Measurements from ENCODE around the gene PPP6R2. TPM values are rescaled to one million over a fixed set of nuclear protein-coding genes. Genes with fewer than 3 reads are reported as not detected.
A peak's percentile ranks its signal among the peaks of the same experiment; 100 is the strongest.

Gene PPP6R2
- total RNA-seq, 4 donors from 2014 or later: 82.8 to 201 (median 111) TPM

DNA sequence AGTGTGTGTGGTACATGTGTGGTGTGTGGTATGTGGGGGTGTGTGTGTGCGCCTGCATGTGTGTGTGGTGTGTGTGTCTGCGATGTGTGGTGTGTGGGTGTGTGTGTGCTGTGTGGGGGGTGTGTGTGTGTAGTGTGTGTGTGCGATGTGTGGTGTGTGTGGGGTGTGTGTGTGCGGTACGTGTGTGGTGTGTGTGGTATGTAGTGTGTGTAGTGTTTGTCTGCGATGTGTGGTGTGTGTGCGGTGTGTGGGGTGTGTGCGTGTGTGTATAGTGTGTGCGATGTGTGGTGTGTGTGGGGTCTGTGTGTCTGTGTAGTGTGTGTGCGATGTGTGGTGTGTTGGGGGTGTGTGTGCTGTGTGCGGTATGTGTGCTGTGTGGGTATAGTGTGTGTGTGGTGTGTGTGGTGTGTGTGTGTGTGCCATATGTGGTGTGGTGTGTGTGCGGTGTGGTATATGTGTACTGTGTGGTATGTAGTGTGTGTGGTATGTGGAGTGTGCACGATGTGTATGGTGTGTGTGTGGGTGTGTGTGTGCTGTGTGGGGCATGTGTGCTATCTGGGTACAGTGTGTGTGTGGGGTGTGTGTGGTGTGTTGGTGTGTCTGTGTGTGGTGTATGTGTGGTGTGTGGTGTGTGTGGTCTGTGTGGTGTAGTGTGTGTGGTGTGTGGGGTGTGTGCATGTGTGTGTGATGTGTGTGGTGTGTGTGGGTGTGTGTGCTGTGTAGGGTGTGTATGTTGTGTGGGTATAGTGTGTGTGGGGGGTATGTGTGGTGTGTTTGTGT is 5.7 kb upstream of the PPP6R2 start:
- Histone ChIP-seq H3K27me3 (no peaks in the 10 kb centered on the region), H3K4me1 (peaks cover 0 to 5% (median 2%) of the 10 kb centered on the region in 4 donors), H3K36me3 (no peaks in the 10 kb centered on the region), H3K27ac (no peak overlapping the region), H3K4me3 (no peak overlapping the region), H3K9me3 (no peaks in the 10 kb centered on the region)
- TF ChIP-seq CTCF (IDR thresholded peaks at IDR 0.05): no peak
- TF ChIP-seq POLR2A (IDR thresholded peaks at IDR 0.05): no peak
- DNase-seq: no peak

- peaks cover 0 to 7% (median 2%) of the 10 kb centered on the region in 4 donors for H3K4me1 ChIP-seq
- H3K4me3 ChIP-seq: no peak overlapping the region
- H3K27ac ChIP-seq: no peak overlapping the region
- TF ChIP-seq POLR2A (IDR thresholded peaks at IDR 0.05) (no peak), CTCF (IDR thresholded peaks at IDR 0.05) (no peak)
- H3K27me3 ChIP-seq: no peaks in the 10 kb centered on the region
- H3K36me3 ChIP-seq: no peaks in the 10 kb centered on the region
- no peak for DNase-seq
- no peaks in the 10 kb centered on the region for H3K9me3 ChIP-seq
These were observed 5.0 kb upstream of the PPP6R2 start for GRCh38 chr22:50338042-50338573.

DNA sequence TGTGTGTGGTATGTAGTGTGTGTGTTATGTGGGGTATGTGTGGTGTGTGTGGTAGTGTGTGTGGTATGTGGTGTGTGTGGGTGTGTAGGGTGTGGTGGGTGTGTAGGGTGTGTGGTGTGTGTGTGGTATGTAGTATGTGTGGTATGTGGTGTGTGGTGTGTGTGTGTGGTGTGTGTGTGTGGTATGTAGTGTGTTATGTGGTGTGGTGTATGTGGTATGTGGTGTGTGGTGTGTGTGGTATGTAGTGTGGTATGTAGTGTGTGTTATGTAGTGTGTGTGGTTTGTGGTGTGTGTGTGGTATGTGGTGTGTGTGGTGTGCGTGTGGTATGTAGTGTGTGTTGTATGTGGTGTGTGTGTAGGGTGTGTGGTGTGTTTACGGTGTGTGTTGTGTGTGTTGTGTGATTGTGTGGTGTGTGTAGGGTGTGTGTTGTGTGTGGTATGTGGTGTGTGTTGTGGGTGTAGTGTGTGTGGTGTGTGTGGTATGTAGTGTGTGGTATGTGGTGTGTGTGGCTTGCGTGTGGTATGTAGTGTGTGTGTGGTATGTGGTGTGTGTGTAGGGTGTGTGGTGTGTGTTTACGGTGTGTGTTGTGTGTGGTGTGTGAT is 4.2 kb upstream of the PPP6R2 start:
- TF ChIP-seq CTCF (IDR thresholded peaks at IDR 0.05) (no peak), POLR2A (IDR thresholded peaks at IDR 0.05) (no peak)
- no peaks in the 10 kb centered on the region for H3K9me3 ChIP-seq
- no peaks in the 10 kb centered on the region for H3K27me3 ChIP-seq
- no peak overlapping the region for H3K27ac ChIP-seq
- peaks cover 0 to 7% (median 2%) of the 10 kb centered on the region in 4 donors for H3K4me1 ChIP-seq
- DNase-seq: no peak
- no peaks in the 10 kb centered on the region for H3K36me3 ChIP-seq
- no peak overlapping the region for H3K4me3 ChIP-seq

- no peaks in the 10 kb centered on the region for H3K9me3 ChIP-seq
- H3K36me3 ChIP-seq: no peaks in the 10 kb centered on the region
- no peak overlapping the region for H3K27ac ChIP-seq
- H3K27me3 ChIP-seq: no peaks in the 10 kb centered on the region
- TF ChIP-seq POLR2A (IDR thresholded peaks at IDR 0.05): no peak
- TF ChIP-seq CTCF (IDR thresholded peaks at IDR 0.05): no peak
- H3K4me1 ChIP-seq: peaks cover 0 to 7% (median 2%) of the 10 kb centered on the region in 4 donors
- H3K4me3 ChIP-seq: no peak overlapping the region
- no peak for DNase-seq
These were observed 2.9 kb upstream of the PPP6R2 start for GRCh38 chr22:50339945-50340879.

DNA sequence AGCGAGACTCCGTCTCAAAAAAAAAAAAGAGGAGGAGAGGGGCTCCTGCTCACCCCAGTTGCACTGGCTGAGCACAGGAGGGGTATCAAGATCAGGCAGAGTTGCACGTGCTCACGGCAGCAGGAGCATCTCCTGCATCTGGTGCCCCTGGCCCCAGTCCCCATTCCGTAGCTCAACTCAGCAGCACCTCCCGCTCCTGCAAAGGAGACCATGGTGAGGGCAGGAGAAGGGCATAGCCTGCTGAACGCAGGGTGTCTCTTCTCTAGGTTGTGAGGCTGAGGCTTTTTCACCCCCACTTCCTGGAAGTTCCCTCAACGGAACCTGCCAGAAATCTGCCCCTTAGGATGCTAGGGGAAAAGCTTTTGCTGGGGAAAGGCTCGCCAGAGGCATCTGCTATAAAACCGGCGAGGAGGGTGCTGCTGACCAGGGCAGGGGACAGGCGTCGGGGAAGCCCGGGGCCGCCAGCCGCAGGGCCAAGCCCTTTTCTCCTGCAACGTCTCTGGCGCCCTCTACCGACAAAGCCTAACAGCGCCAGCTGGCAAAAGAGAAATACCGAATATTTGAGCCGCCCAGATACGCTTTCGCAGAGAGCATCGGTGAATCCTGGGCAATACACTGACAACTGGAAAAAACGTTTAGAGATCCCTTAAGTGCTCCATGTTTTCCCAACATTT is 1.0 kb upstream of the PPP6R2 start:
- no peaks in the 10 kb centered on the region for H3K9me3 ChIP-seq
- peak overlapping the region; percentile 96 to 100 (median 98) for H3K4me3 ChIP-seq
- TF ChIP-seq POLR2A (IDR thresholded peaks at IDR 0.05) (peak in 1 of 2 donors; percentile 11), CTCF (IDR thresholded peaks at IDR 0.05) (peak; percentile 96 to 99 (median 98))
- H3K36me3 ChIP-seq: peaks cover 0 to 5% (median 0%) of the 10 kb centered on the region in 3 donors
- peak; percentile 89 to 95 (median 92) for DNase-seq
- peaks cover 0 to 14% (median 4%) of the 10 kb centered on the region in 4 donors for H3K4me1 ChIP-seq
- H3K27ac ChIP-seq: peak overlapping the region; percentile 89 to 93 (median 90)
- H3K27me3 ChIP-seq: no peaks in the 10 kb centered on the region
